ENCODE data around the gene SLC12A8.
"Not testable (repeated sequence)": the region's sequence is repeated elsewhere in the genome, so short reads cannot be mapped to it uniquely, and the experiment has no call there.

Gene SLC12A8

GRCh38 chr3:125108833-125109535, 103.6 kb downstream of the SLC12A8 start:
- no peak for DNase-seq

- DNase-seq: no peak
These were observed 104.5 kb downstream of the SLC12A8 start for GRCh38 chr3:125107861-125108567.

GRCh38 chr3:125107363-125107762, 105.2 kb downstream of the SLC12A8 start:
- DNase-seq: no peak

- DNase-seq: no peak
These were observed 107.4 kb downstream of the SLC12A8 start for GRCh38 chr3:125105116-125105515.

GRCh38 chr3:125104639-125105038, 107.9 kb downstream of the SLC12A8 start:
- DNase-seq: no peak

- no peak for DNase-seq
These were observed 109.1 kb downstream of the SLC12A8 start for GRCh38 chr3:125103406-125103805.

- no peak for DNase-seq
These were observed 110.1 kb downstream of the SLC12A8 start for GRCh38 chr3:125102470-125102869.

- no peak for DNase-seq
These were observed 113.8 kb downstream of the SLC12A8 start for GRCh38 chr3:125098611-125099291.

- DNase-seq: no peak
These were observed 121.9 kb downstream of the SLC12A8 start for GRCh38 chr3:125090649-125091048.

GRCh38 chr3:125087768-125088391, 124.7 kb downstream of the SLC12A8 start:
- DNase-seq: no peak

- DNase-seq: no peak
These were observed 127.4 kb downstream of the SLC12A8 start for GRCh38 chr3:125085166-125085565.

GRCh38 chr3:125083776-125084175, 128.8 kb downstream of the SLC12A8 start:
- no peak for DNase-seq

GRCh38 chr3:125082339-125082738, 130.2 kb downstream of the SLC12A8 start:
- DNase-seq: not testable (repeated sequence)

GRCh38 chr3:125080077-125080476, 132.5 kb downstream of the SLC12A8 start:
- DNase-seq: no peak

GRCh38 chr3:125079675-125080045, 132.9 kb downstream of the SLC12A8 start:
- no peak for DNase-seq

GRCh38 chr3:125078951-125079674, 133.4 kb downstream of the SLC12A8 start:
- no peak for DNase-seq

- no peak for DNase-seq
These were observed 134.7 kb downstream of the SLC12A8 start for GRCh38 chr3:125077864-125078263.

GRCh38 chr3:125076464-125076863, 136.1 kb downstream of the SLC12A8 start:
- DNase-seq: no peak

- no peak for DNase-seq
These were observed 136.8 kb downstream of the SLC12A8 start for GRCh38 chr3:125075738-125076137.

- DNase-seq: no peak
These were observed 139.1 kb downstream of the SLC12A8 start for GRCh38 chr3:125073390-125073905.

GRCh38 chr3:125072749-125073389, 139.7 kb downstream of the SLC12A8 start:
- no peak for DNase-seq

GRCh38 chr3:125072301-125072700, 140.2 kb downstream of the SLC12A8 start:
- DNase-seq: no peak
